Measurements from ENCODE around the gene UNC119B.

The UNC119B gene

GRCh38 chr12:120688527-120689071, 21.7 kb upstream of the UNC119B start:
- DNase-seq = no peak

DNA sequence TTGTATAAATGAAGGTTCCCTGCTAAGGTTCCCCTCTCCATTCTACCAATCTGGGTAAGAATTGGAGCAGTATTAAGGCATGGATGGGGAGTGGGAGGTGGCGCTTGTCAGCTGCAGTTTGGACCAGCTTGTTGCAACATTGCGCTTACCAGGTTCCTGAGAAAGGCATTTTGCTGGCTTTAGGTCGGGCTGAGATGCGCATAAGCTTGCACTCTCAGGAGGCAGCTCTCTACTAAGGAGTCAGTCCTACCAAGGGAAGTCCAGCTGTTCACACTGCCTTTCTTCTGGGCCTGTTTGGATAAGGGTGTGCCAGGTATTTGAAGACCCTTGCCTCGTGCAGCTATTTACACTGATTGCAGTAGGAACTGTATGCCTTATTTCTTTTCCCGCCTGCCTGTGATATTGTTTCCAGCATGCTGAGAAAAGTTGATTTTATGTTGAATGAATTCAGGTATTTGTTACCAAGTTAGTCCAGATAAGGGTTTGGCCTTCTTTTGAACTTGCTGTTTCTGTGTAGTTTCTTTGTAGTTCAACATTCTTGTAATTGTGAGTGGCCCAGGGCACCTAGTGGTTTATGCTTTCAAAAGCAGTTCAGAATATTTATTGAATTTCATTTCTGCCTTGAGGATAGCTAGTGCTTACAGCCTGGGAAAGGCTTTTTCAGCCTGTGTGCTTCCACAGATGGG, 20.7 kb upstream of the UNC119B start:
- no peak for DNase-seq

DNA sequence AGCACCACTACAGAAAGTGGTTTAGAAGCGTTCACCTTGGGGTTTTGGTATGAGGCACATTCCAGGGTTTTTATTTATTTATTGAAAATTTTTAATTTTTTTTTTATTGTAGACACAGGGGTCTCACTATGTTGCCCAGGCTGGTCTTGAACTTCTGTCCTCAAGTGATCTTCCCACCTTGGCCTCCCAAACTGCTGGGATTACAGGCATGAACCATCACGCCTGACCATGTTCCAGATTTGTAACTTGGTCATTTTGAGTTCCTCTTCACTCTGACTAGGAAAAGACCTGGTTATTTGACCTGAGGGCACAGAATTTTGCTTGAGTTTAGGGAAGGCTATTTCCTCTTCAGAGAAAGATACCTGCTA, 20.2 kb upstream of the UNC119B start:
- DNase-seq = no peak

DNA sequence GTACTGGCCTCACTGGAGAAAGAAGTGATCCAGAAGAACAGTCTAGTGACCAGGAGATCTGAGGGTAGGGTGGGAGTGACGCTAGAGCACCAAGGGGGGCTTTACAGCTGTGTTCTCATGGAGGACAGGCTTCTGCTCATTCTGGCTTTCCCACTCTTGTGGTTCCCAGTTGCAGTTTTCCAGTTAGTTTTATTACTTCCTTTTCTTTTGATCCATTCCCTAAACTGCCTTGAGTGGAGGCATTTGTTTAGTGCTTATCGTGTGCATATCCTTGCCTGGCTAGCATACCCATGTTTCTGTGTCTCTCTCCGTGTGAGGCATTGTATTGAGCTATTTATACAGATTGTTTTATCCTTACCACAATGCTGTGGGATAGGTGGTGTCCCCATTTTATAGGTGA, 19.3 kb upstream of the UNC119B start:
- no peak for DNase-seq

- no peak for DNase-seq
Measured at GRCh38 chr12:120692524-120693033, 17.7 kb upstream of the UNC119B start.

DNA sequence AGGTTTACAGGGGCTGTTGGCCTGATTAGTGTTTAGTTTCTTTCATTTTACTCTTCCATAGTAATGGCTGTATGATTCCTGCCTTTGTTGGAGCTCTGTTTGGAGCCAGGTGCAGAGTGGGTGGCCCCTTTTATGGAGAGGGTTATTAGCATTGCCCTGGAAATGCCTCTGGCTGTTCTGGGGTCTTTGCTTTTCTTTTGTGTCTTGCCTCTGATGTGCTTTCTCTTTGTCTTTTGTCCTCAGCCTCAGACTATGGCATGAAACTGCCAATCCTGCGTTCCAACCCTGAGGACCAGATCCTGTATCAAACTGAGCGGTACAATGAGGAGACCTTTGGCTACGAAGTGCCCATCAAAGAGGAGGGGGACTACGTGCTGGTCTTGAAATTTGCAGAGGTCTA, 16.4 kb upstream of the UNC119B start:
- no peak for DNase-seq

DNA sequence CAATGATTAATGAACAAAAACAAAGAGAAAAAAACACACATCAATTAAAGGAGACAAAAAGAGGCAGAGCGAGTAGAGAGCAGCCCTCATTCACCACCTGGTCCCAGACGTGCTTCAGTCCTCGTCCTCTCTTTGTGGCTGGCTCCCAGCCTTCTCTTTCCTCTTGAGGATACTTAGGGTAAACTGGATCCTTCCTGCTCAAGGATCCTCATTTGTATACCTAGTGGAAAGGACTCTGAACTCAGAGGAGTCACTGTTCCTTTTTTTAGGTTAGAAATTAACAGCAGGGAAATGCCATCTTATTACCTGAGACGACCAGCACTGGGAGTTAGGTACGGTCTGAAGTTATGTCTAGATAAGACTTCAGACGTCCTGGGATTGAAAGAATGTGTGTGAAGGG, 13.6 kb upstream of the UNC119B start:
- DNase-seq = no peak

GRCh38 chr12:120697344-120697743, 12.9 kb upstream of the UNC119B start:
- DNase-seq = no peak

- no peak for DNase-seq
Measured at GRCh38 chr12:120698665-120699064, 11.6 kb upstream of the UNC119B start.

- no peak for DNase-seq
Measured at GRCh38 chr12:120699553-120699952, 10.7 kb upstream of the UNC119B start.

DNA sequence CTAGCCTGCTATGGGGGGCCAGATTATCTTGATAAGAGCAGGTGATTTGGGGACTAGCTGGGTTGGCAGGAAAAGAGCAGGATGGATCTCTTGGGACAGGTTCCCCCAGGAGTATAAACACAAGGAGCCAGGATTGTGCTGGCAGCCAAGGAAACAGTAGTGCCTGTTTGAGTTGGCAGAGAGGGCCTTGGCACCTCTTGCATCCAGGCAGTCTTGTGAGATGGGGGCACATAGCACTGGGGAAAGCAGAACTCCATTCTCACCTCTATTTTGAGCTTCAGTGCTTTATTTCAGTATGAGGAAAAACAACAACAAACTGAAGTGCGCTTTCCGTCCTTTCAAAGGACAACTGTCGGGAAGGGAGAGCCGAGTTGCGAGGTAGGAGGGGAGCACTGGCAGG, 9.4 kb upstream of the UNC119B start:
- DNase-seq = no peak

- DNase-seq = no peak
Measured at GRCh38 chr12:120702637-120703036, 7.6 kb upstream of the UNC119B start.

DNA sequence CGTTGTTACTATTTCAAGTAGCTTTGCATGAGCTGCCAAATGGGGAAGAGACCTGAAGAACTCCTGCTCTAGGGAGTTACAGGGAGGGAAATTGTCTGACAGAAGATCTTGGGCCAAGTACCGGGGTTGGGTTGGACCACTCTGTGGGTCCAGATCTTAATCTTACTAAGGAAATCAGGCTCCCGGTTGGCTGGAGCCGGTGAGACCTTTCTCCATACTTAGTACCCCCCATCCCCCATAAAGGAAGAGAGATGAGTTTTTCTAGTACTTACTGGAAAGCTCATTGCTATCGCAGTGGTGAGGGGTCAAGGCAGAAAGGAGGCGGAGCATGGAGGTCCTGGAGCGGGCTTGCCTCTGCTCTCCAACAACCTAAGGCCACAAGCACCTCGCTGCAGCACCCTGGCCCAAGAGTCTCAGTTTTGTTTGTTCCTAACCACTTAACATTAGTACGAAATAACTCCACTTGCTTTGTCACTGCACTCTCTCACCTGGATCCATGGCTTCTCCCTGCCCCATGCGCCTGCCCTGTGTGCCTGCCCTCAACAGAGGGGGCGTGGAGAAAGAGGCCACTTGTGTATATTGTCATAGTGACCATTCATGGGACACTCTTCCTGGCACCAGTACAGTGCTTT, 6.8 kb upstream of the UNC119B start:
- no peak for DNase-seq

GRCh38 chr12:120705618-120706017, 4.6 kb upstream of the UNC119B start:
- no peak for DNase-seq

DNA sequence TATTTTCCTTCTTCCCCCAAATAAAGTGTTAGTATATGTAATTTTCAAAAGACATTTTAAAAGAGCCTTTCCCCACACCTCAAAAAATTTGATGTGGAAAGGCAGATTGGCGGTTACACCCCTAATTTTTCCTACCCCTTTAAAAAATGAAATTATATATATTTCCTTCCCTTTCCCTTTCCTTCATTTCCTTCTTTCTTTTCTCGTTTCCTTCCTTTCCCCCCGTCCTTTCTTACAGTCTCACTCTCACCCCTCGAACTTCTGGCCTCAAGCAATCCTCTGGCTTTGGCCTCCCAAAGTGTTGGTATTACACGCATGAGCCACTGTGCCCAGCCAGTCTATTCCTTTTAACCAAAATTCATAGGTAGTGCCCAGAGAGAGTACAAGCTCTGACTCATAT, 4.2 kb upstream of the UNC119B start:
- no peak for DNase-seq

GRCh38 chr12:120708651-120709050, 1.6 kb upstream of the UNC119B start:
- no peak for DNase-seq

DNA sequence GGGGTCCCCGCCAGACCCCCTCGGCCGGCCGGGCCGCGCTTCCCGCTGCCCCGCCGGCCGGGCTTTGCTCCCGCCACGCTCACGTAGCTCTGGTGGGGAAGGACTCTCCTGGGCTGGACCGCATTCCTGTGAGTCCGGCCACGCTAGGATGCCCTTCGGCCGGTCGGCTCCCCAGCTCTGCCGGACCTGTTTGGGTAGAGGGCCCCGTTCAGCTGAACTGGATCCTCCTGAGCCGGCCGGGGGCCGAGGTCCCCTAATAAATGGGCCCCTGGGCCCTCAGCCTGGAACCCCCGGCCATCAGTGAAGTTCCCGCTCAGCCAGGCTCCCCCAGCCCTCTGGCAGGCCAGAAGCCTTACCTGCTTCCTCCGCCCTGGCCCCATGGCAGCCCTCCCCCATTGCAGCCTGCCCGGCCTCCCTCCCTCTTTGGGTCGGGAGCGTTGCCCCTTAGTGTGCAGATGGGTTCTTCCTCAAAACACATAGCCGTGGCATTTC, 593 bp downstream of the UNC119B start:
- DNase-seq = no peak

DNA sequence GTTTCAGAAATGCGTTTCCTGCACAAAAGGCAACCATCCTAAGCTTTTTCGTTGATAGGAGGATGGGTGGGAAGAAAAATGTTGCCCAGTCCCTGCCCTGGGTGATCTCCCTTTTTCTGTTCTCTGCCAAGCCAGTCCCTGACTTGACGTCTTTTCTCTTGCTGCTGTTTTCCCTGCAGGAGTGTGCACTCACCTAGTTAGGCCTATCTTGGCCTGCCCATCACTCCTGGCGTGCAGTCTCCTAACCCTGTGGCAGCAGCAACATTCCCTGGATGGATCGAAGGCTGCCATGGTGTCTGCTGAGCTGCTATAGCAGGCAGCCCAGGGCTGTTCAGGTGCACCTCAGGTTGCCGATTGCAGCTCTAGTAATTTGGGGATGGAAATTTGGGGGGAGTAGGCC, 1.2 kb downstream of the UNC119B start:
- no peak for DNase-seq

DNA sequence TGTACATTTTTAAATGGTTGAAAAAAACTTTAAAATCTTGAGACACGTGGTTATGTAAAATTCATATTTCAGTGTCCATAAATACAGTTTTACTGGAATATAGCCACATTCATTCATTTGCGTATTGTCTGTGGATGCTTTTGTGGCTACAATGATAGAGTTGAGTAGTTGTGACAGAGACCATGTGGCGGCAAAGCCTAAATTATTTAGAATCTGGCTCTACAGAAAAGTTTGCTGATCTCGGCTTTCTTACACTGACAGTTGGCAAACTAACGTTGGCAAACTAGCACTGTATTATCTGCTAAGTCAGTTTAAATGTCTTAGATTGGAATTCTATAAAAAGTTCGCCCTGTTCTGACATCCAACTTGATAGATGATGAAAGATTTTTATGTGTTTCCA, 2.4 kb downstream of the UNC119B start:
- no peak for DNase-seq

GRCh38 chr12:120713861-120714482, 3.7 kb downstream of the UNC119B start:
- DNase-seq = peak; percentile 72

- no peak for DNase-seq
Measured at GRCh38 chr12:120718055-120718454, 7.8 kb downstream of the UNC119B start.

- DNase-seq = no peak
Measured at GRCh38 chr12:120719072-120719471, 8.8 kb downstream of the UNC119B start.

GRCh38 chr12:120719496-120720233, 9.4 kb downstream of the UNC119B start:
- no peak for DNase-seq
